GF-D8 (cell line): Measurements from ENCODE around the gene TBX4.
"Not testable (repeated sequence)": the region's sequence is repeated elsewhere in the genome, so short reads cannot be mapped to it uniquely, and the experiment has no call there.

Experiments used
- DNase-seq: peaks from one replicate; lab custom pipeline; 2025; lab: John Stamatoyannopoulos, UW

Gene TBX4

GRCh38 chr17:61527441-61527840 lies 75.2 kb downstream of the TBX4 start:
- not testable (repeated sequence) for DNase-seq

GRCh38 chr17:61528171-61528570 lies 75.9 kb downstream of the TBX4 start:
- no peak for DNase-seq

DNA sequence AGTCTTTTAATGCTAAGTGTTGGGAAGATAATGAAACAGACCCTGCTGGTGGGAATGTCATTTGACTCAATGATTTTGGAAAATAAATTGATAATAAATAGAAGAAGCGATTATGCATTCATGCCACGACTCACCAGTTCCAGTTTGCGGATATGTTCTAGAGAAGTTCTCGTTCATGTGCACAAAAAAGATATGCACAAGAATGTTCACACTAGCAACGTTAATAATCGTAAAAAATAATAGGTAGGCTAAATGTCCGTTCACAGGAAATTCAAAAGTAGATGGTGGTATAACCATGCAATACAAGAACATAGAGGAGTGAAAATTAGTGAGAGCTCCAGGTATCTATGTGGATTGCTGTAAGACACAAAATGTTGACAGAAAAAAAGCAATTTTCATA lies 79.0 kb downstream of the TBX4 start:
- no peak for DNase-seq

- DNase-seq: no peak
Measured at GRCh38 chr17:61532826-61533225, 80.6 kb downstream of the TBX4 start.

DNA sequence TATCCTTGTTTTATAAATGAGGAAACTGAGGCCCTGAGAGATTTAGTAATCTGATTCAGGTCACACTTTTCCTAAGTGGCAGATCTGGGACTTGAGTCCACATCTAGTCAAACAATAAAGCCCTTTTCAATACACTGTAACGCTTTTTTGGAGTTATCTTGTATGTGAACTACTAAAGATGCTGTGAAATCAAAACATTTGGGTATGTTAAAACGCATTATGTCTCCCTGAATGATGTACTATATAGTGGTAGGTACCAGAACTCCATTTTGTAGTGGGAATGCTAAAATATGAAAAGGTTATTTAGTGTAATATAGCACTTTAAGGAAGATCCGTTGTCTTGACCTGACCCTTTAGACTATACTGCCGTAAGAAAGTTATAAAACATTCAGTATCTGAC lies 81.6 kb downstream of the TBX4 start:
- no peak for DNase-seq

DNA sequence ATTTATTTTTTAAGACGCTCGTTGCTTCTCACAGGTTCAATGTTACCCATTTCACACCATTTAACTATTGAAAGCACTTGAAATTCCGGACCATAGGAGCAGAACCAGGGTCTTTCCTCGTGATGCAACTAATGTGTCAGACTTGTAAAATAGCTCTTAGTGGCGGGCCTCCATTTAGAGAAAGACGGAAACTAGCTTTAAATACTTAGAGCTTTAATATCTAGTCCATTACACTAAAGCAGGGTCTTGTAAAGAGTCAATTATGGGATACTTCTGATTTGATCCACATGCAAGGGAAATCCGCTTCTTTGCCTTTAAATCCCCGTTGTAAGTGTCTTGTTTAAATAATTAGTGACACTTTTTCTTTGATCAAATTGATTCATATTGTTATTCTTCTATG lies 82.2 kb downstream of the TBX4 start:
- no peak for DNase-seq
